Measurements from ENCODE around the gene TMEM154. TPM values are rescaled to one million over a fixed set of nuclear protein-coding genes. Genes with fewer than 3 reads are reported as not detected.
"Not testable (repeated sequence)": the region's sequence is repeated elsewhere in the genome, so short reads cannot be mapped to it uniquely, and the experiment has no call there.

Gene TMEM154
- polyA plus RNA-seq, 1 of the 3 experiments (the other 2 are of a cell fraction): 0.58 TPM

DNA sequence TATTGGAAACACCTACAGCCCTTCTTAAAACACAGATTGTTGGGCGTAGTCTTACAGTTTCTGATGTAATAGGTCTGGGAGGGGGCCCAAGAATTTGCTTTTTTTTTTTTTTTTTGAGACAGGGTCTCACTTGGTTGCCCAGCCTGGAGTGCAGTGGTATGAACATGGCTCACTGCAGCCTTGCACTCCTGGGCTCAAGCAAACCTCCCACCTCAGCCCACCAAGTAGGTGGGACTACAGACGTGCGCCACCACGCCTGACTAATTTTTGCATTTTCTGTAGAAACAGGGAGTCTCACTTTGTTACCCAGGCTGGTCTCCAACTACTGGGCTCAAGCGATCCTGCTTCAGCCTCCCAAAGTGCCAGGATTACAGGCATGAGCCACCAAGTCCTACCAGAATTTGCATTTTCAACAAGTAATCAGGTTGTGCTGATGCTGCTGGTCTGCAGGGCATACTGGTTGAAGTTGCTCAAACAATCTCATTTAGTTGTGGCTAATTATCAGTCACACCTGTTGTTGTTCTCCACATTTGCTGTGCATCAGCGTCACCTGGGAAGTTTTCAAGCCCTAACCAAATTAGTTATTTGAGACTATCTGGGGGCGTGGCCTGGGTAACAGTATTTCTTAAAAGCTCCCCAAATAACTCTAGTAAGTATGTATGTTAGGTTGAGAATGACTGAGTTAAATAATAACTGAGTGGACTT lies 14.0 kb downstream of the TMEM154 start:
- CTCF ChIA-PET: interaction anchor here (1.3 to 1.5 kb wide), 2 partner anchors 70 to 211 kb away, joined by 4 to 6 read pairs; no protein-coding TSS in a partner anchor
- no peak overlapping the region for H2AFZ ChIP-seq (ENCODE audit: low read depth)
- WGBS (ENCODE audit: low lambda C conversion rate): 75% methylated on average over 7 of the region's 7 CpGs

DNA sequence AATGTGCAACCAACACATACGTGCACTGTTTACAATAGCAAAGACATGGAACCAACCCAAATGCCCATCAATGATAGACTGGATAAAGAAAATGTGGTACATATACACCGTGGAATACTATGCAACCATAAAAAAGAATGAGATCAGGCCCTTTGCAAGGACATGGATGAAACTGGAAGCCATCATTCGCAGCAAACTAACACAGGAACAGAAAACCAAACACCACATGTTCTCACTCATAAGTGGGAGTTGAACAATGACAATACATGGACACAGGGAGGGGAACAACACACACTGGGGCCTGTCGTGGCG lies 15.8 kb downstream of the TMEM154 start:
- H3K36me3 ChIP-seq (replicated peaks in 1 of 2; ENCODE audit: control insufficient read depth in 1 of 2, insufficient read depth in 2 of 2, low read length in 1 of 2); H3K9ac ChIP-seq; H3K4me3 ChIP-seq (ENCODE audit: low read depth in 2 of 2, low read length in 1 of 2); H3F3A ChIP-seq (replicated peaks; ENCODE audit: insufficient read depth); H3K27ac ChIP-seq (ENCODE audit: low read depth in 2 of 2, low read length in 1 of 2); H3K9me2 ChIP-seq; DNase-seq; H3K4me1 ChIP-seq (ENCODE audit: control insufficient read depth in 1 of 2, insufficient read depth in 2 of 2, low read depth in 1 of 2, low read length in 1 of 2); H3K9me3 ChIP-seq; POLR2A ChIA-PET; H3K27me3 ChIP-seq (ENCODE audit: insufficient read depth); H2AFZ ChIP-seq (ENCODE audit: low read depth); H3K4me2 ChIP-seq; H3K79me2 ChIP-seq (ENCODE audit: insufficient read depth); H4K20me1 ChIP-seq (ENCODE audit: insufficient read depth): not testable (repeated sequence)
- WGBS (ENCODE audit: low lambda C conversion rate): 56% methylated on average over 4 of the region's 5 CpGs
- CTCF ChIA-PET: interaction anchor here (0.6 to 2.1 kb wide), 2 partner anchors 13 to 24 kb away, joined by 3 to 7 read pairs; no protein-coding TSS in a partner anchor

More for the DNA sequence above, 14.0 kb downstream of the TMEM154 start:
- H3K4me3 ChIP-seq (ENCODE audit: low read depth in 2 of 2, low read length in 1 of 2): no peak overlapping the region
- no peaks in the 10 kb centered on the region for H3K9me2 ChIP-seq
- no peaks in the 10 kb centered on the region; the same call in 1 of the 2 replicates for H3K9me3 ChIP-seq
- no peaks in the 10 kb centered on the region for H3K4me1 ChIP-seq (ENCODE audit: control insufficient read depth in 1 of 2, insufficient read depth in 2 of 2, low read depth in 1 of 2, low read length in 1 of 2)
- H3K36me3 ChIP-seq (replicated peaks in 1 of 2; ENCODE audit: control insufficient read depth in 1 of 2, insufficient read depth in 2 of 2, low read length in 1 of 2): no peaks in the 10 kb centered on the region
- no peak overlapping the region for H3K9ac ChIP-seq
- no peaks in the 10 kb centered on the region for H3F3A ChIP-seq (replicated peaks; ENCODE audit: insufficient read depth)
- no peaks in the 10 kb centered on the region for H3K79me2 ChIP-seq (ENCODE audit: insufficient read depth)
- H3K27ac ChIP-seq (ENCODE audit: low read depth in 2 of 2, low read length in 1 of 2): no peak overlapping the region
- no peak overlapping the region for H3K4me2 ChIP-seq
- POLR2A ChIA-PET: no interaction called here
- DNase-seq: no peak
- no peaks in the 10 kb centered on the region for H3K27me3 ChIP-seq (ENCODE audit: insufficient read depth)
- no peaks in the 10 kb centered on the region for H4K20me1 ChIP-seq (ENCODE audit: insufficient read depth)
- TF ChIP-seq FOXM1 (IDR thresholded peaks at IDR 0.05; ENCODE audit: low read depth): no peak
- TF ChIP-seq, protein P1, sequence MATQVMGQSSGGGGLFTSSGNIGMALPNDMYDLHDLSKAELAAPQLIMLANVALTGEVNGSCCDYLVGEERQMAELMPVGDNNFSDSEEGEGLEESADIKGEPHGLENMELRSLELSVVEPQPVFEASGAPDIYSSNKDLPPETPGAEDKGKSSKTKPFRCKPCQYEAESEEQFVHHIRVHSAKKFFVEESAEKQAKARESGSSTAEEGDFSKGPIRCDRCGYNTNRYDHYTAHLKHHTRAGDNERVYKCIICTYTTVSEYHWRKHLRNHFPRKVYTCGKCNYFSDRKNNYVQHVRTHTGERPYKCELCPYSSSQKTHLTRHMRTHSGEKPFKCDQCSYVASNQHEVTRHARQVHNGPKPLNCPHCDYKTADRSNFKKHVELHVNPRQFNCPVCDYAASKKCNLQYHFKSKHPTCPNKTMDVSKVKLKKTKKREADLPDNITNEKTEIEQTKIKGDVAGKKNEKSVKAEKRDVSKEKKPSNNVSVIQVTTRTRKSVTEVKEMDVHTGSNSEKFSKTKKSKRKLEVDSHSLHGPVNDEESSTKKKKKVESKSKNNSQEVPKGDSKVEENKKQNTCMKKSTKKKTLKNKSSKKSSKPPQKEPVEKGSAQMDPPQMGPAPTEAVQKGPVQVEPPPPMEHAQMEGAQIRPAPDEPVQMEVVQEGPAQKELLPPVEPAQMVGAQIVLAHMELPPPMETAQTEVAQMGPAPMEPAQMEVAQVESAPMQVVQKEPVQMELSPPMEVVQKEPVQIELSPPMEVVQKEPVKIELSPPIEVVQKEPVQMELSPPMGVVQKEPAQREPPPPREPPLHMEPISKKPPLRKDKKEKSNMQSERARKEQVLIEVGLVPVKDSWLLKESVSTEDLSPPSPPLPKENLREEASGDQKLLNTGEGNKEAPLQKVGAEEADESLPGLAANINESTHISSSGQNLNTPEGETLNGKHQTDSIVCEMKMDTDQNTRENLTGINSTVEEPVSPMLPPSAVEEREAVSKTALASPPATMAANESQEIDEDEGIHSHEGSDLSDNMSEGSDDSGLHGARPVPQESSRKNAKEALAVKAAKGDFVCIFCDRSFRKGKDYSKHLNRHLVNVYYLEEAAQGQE (IDR thresholded peaks at IDR 0.05; ENCODE audit: low read depth, low read length): no peak
- TF ChIP-seq ELF1 (IDR thresholded peaks at IDR 0.05): no peak
- TF ChIP-seq, protein P2, sequence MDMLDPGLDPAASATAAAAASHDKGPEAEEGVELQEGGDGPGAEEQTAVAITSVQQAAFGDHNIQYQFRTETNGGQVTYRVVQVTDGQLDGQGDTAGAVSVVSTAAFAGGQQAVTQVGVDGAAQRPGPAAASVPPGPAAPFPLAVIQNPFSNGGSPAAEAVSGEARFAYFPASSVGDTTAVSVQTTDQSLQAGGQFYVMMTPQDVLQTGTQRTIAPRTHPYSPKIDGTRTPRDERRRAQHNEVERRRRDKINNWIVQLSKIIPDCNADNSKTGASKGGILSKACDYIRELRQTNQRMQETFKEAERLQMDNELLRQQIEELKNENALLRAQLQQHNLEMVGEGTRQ (IDR thresholded peaks at IDR 0.05; ENCODE audit: borderline replicate concordance, low read depth, low read length): no peak
- no peak for TF ChIP-seq RXRA (IDR thresholded peaks at IDR 0.05; ENCODE audit: borderline replicate concordance, low read depth)
- no peak for TF ChIP-seq NRF1 (IDR thresholded peaks at IDR 0.05; ENCODE audit: low read depth, low read length)
- no peak for TF ChIP-seq TEAD4 (IDR thresholded peaks at IDR 0.05; ENCODE audit: borderline replicate concordance, insufficient read depth)
- no peak for TF ChIP-seq EZH2phosphoT487 (IDR thresholded peaks at IDR 0.05; ENCODE audit: borderline replicate concordance, low read depth)
- TF ChIP-seq TAF1 (IDR thresholded peaks at IDR 0.05; ENCODE audit: borderline replicate concordance, low read depth, low read length): no peak
- TF ChIP-seq GABPA (IDR thresholded peaks at IDR 0.05; ENCODE audit: low read depth): no peak
- TF ChIP-seq, protein P3, sequence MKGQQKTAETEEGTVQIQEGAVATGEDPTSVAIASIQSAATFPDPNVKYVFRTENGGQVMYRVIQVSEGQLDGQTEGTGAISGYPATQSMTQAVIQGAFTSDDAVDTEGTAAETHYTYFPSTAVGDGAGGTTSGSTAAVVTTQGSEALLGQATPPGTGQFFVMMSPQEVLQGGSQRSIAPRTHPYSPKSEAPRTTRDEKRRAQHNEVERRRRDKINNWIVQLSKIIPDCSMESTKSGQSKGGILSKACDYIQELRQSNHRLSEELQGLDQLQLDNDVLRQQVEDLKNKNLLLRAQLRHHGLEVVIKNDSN (IDR thresholded peaks at IDR 0.05; ENCODE audit: borderline replicate concordance, low read depth): no peak
- TF ChIP-seq RFX5 (IDR thresholded peaks at IDR 0.05; ENCODE audit: low read length): no peak
- TF ChIP-seq POLR2AphosphoS5 (IDR thresholded peaks at IDR 0.05; ENCODE audit: low read depth, low read length): no peak
- TF ChIP-seq RAD21 (IDR thresholded peaks at IDR 0.05; ENCODE audit: low read length): no peak
